ENCODE data around the gene SPECC1.

The SPECC1 gene

GRCh38 chr17:20256144-20256543 lies 247.0 kb downstream of the SPECC1 start:
- H3K36me3 ChIP-seq (ENCODE audit: control insufficient read depth in 1 of 2, insufficient read depth in 2 of 2, low read depth in 1 of 2, low read length in 2 of 2), result peaks cover 15 to 25% of the 10 kb centered on the region in 2 experiments
- 54% methylated on average over 2 of the region's 2 CpGs for WGBS
- no peaks in the 10 kb centered on the region for H3K27me3 ChIP-seq (ENCODE audit: control insufficient read depth in 1 of 2, insufficient read depth in 1 of 2, low read length in 2 of 2)
- no peak overlapping the region for H4K8ac ChIP-seq (ENCODE audit: low read length)
- no peak overlapping the region for H3K14ac ChIP-seq (ENCODE audit: low read length in 2 of 2)
- H3K4me3 ChIP-seq (ENCODE audit: insufficient read depth in 1 of 2, low read depth in 1 of 2, low read length in 2 of 2), result no peak overlapping the region
- no peak overlapping the region for H3K27ac ChIP-seq (ENCODE audit: low read length, poor library complexity, severe bottlenecking)
- H2BK12ac ChIP-seq (ENCODE audit: low read length in 2 of 2), result no peak overlapping the region
- H3K23ac ChIP-seq (ENCODE audit: low read length in 2 of 2), result no peak overlapping the region
- H2AK5ac ChIP-seq (ENCODE audit: low read length, severe bottlenecking), result no peak overlapping the region
- H2AFZ ChIP-seq (ENCODE audit: low read depth, low read length), result no peak overlapping the region
- H2BK120ac ChIP-seq (ENCODE audit: low read depth, low read length), result no peak overlapping the region
- H3K9ac ChIP-seq (ENCODE audit: low read length), result no peak overlapping the region
- H3K79me1 ChIP-seq (replicated peaks; ENCODE audit: low read length, poor library complexity, severe bottlenecking), result peaks cover 4% of the 10 kb centered on the region
- H3K4me1 ChIP-seq (ENCODE audit: control insufficient read depth, insufficient read depth, low read depth, low read length), result peaks cover 4% of the 10 kb centered on the region
- no peak overlapping the region for H2BK15ac ChIP-seq (ENCODE audit: low read depth, poor library complexity, severe bottlenecking)
- no peak overlapping the region for H3K4ac ChIP-seq (ENCODE audit: low read depth in 1 of 2, low read length in 2 of 2)
- H4K91ac ChIP-seq (ENCODE audit: low read length), result no peak overlapping the region
- no peak for DNase-seq
- no peak overlapping the region for H2BK5ac ChIP-seq (ENCODE audit: low read depth, low read length, poor library complexity, severe bottlenecking)
- H3K18ac ChIP-seq (ENCODE audit: low read depth in 1 of 2, low read length in 2 of 2), result no peak overlapping the region
- H3K9me3 ChIP-seq (ENCODE audit: control insufficient read depth, low read length), result peaks cover 5% of the 10 kb centered on the region
- H3K4me2 ChIP-seq (ENCODE audit: low read length, poor library complexity, severe bottlenecking), result no peak overlapping the region

GRCh38 chr17:20257008-20257407 lies 247.8 kb downstream of the SPECC1 start:
- no peak for DNase-seq
- no peak overlapping the region for H3K18ac ChIP-seq (ENCODE audit: low read depth in 1 of 2, low read length in 2 of 2)
- no peak overlapping the region for H3K4me2 ChIP-seq (ENCODE audit: low read length, poor library complexity, severe bottlenecking)
- no peak overlapping the region for H2BK12ac ChIP-seq (ENCODE audit: low read length in 2 of 2)
- H3K79me1 ChIP-seq (replicated peaks; ENCODE audit: low read length, poor library complexity, severe bottlenecking), result peaks cover 4% of the 10 kb centered on the region
- H4K8ac ChIP-seq (ENCODE audit: low read length), result no peak overlapping the region
- H3K27ac ChIP-seq (ENCODE audit: low read length, poor library complexity, severe bottlenecking), result no peak overlapping the region
- H3K4ac ChIP-seq (ENCODE audit: low read depth in 1 of 2, low read length in 2 of 2), result no peak overlapping the region
- no peak overlapping the region for H2BK15ac ChIP-seq (ENCODE audit: low read depth, poor library complexity, severe bottlenecking)
- H3K4me3 ChIP-seq (ENCODE audit: insufficient read depth in 1 of 2, low read depth in 1 of 2, low read length in 2 of 2), result no peak overlapping the region
- 100% methylated on average over 1 of the region's 1 CpG for WGBS
- H2BK120ac ChIP-seq (ENCODE audit: low read depth, low read length), result no peak overlapping the region
- H3K27me3 ChIP-seq (ENCODE audit: control insufficient read depth in 1 of 2, insufficient read depth in 1 of 2, low read length in 2 of 2), result no peaks in the 10 kb centered on the region
- no peak overlapping the region for H3K14ac ChIP-seq (ENCODE audit: low read length in 2 of 2)
- peaks cover 5% of the 10 kb centered on the region for H3K9me3 ChIP-seq (ENCODE audit: control insufficient read depth, low read length)
- peaks cover 15 to 25% of the 10 kb centered on the region in 2 experiments for H3K36me3 ChIP-seq (ENCODE audit: control insufficient read depth in 1 of 2, insufficient read depth in 2 of 2, low read depth in 1 of 2, low read length in 2 of 2)
- no peak overlapping the region for H2AK5ac ChIP-seq (ENCODE audit: low read length, severe bottlenecking)
- no peak overlapping the region for H2AFZ ChIP-seq (ENCODE audit: low read depth, low read length)
- no peak overlapping the region for H4K91ac ChIP-seq (ENCODE audit: low read length)
- H3K4me1 ChIP-seq (ENCODE audit: control insufficient read depth, insufficient read depth, low read depth, low read length), result peaks cover 4% of the 10 kb centered on the region
- H2BK5ac ChIP-seq (ENCODE audit: low read depth, low read length, poor library complexity, severe bottlenecking), result no peak overlapping the region
- no peak overlapping the region for H3K23ac ChIP-seq (ENCODE audit: low read length in 2 of 2)
- no peak overlapping the region for H3K9ac ChIP-seq (ENCODE audit: low read length)

GRCh38 chr17:20257798-20258197 lies 248.6 kb downstream of the SPECC1 start:
- peaks cover 4% of the 10 kb centered on the region for H3K79me1 ChIP-seq (replicated peaks; ENCODE audit: low read length, poor library complexity, severe bottlenecking)
- H3K27me3 ChIP-seq (ENCODE audit: control insufficient read depth in 1 of 2, insufficient read depth in 1 of 2, low read length in 2 of 2), result no peaks in the 10 kb centered on the region
- H2AFZ ChIP-seq (ENCODE audit: low read depth, low read length), result no peak overlapping the region
- H4K91ac ChIP-seq (ENCODE audit: low read length), result no peak overlapping the region
- WGBS, result 95% methylated on average over 3 of the region's 3 CpGs
- DNase-seq, result no peak
- no peak overlapping the region for H3K4ac ChIP-seq (ENCODE audit: low read depth in 1 of 2, low read length in 2 of 2)
- H3K9me3 ChIP-seq (ENCODE audit: control insufficient read depth, low read length), result peaks cover 5% of the 10 kb centered on the region
- no peak overlapping the region for H3K9ac ChIP-seq (ENCODE audit: low read length)
- H2AK5ac ChIP-seq (ENCODE audit: low read length, severe bottlenecking), result no peak overlapping the region
- H3K23ac ChIP-seq (ENCODE audit: low read length in 2 of 2), result no peak overlapping the region
- H2BK120ac ChIP-seq (ENCODE audit: low read depth, low read length), result no peak overlapping the region
- no peak overlapping the region for H2BK15ac ChIP-seq (ENCODE audit: low read depth, poor library complexity, severe bottlenecking)
- no peak overlapping the region for H3K14ac ChIP-seq (ENCODE audit: low read length in 2 of 2)
- no peak overlapping the region for H3K18ac ChIP-seq (ENCODE audit: low read depth in 1 of 2, low read length in 2 of 2)
- H3K36me3 ChIP-seq (ENCODE audit: control insufficient read depth in 1 of 2, insufficient read depth in 2 of 2, low read depth in 1 of 2, low read length in 2 of 2), result peaks cover 15 to 25% of the 10 kb centered on the region in 2 experiments
- no peak overlapping the region for H3K27ac ChIP-seq (ENCODE audit: low read length, poor library complexity, severe bottlenecking)
- H3K4me1 ChIP-seq (ENCODE audit: control insufficient read depth, insufficient read depth, low read depth, low read length), result peaks cover 4% of the 10 kb centered on the region
- no peak overlapping the region for H4K8ac ChIP-seq (ENCODE audit: low read length)
- H3K4me3 ChIP-seq (ENCODE audit: insufficient read depth in 1 of 2, low read depth in 1 of 2, low read length in 2 of 2), result no peak overlapping the region
- H2BK5ac ChIP-seq (ENCODE audit: low read depth, low read length, poor library complexity, severe bottlenecking), result no peak overlapping the region
- no peak overlapping the region for H3K4me2 ChIP-seq (ENCODE audit: low read length, poor library complexity, severe bottlenecking)
- H2BK12ac ChIP-seq (ENCODE audit: low read length in 2 of 2), result no peak overlapping the region

- DNase-seq, result no peak
- no peak overlapping the region for H2AFZ ChIP-seq (ENCODE audit: low read depth, low read length)
- H3K9me3 ChIP-seq (ENCODE audit: control insufficient read depth, low read length), result peaks cover 5% of the 10 kb centered on the region
- H2BK12ac ChIP-seq (ENCODE audit: low read length in 2 of 2), result no peak overlapping the region
- H3K4me2 ChIP-seq (ENCODE audit: low read length, poor library complexity, severe bottlenecking), result no peak overlapping the region
- no peak overlapping the region for H3K23ac ChIP-seq (ENCODE audit: low read length in 2 of 2)
- no peak overlapping the region for H3K14ac ChIP-seq (ENCODE audit: low read length in 2 of 2)
- no peak overlapping the region for H2BK120ac ChIP-seq (ENCODE audit: low read depth, low read length)
- H3K27ac ChIP-seq (ENCODE audit: low read length, poor library complexity, severe bottlenecking), result no peak overlapping the region
- H2AK5ac ChIP-seq (ENCODE audit: low read length, severe bottlenecking), result no peak overlapping the region
- H4K91ac ChIP-seq (ENCODE audit: low read length), result no peak overlapping the region
- H4K8ac ChIP-seq (ENCODE audit: low read length), result no peak overlapping the region
- no peak overlapping the region for H2BK15ac ChIP-seq (ENCODE audit: low read depth, poor library complexity, severe bottlenecking)
- no peak overlapping the region for H3K4me3 ChIP-seq (ENCODE audit: insufficient read depth in 1 of 2, low read depth in 1 of 2, low read length in 2 of 2)
- no peak overlapping the region for H3K4ac ChIP-seq (ENCODE audit: low read depth in 1 of 2, low read length in 2 of 2)
- no peak overlapping the region for H2BK5ac ChIP-seq (ENCODE audit: low read depth, low read length, poor library complexity, severe bottlenecking)
- peaks cover 15 to 22% of the 10 kb centered on the region in 2 experiments for H3K36me3 ChIP-seq (ENCODE audit: control insufficient read depth in 1 of 2, insufficient read depth in 2 of 2, low read depth in 1 of 2, low read length in 2 of 2)
- peaks cover 1% of the 10 kb centered on the region for H3K4me1 ChIP-seq (ENCODE audit: control insufficient read depth, insufficient read depth, low read depth, low read length)
- no peak overlapping the region for H3K18ac ChIP-seq (ENCODE audit: low read depth in 1 of 2, low read length in 2 of 2)
- no peak overlapping the region for H3K9ac ChIP-seq (ENCODE audit: low read length)
- WGBS, result 100% methylated on average over 2 of the region's 4 CpGs
- H3K27me3 ChIP-seq (ENCODE audit: control insufficient read depth in 1 of 2, insufficient read depth in 1 of 2, low read length in 2 of 2), result no peaks in the 10 kb centered on the region
- H3K79me1 ChIP-seq (replicated peaks; ENCODE audit: low read length, poor library complexity, severe bottlenecking), result peaks cover 6% of the 10 kb centered on the region
Measured at GRCh38 chr17:20259668-20260067, 250.5 kb downstream of the SPECC1 start.

Measured in mesenchymal stem cell (in vitro differentiated cells and primary cell).